Stimulated activated CD4-positive, alpha-beta T cell treated with anti-CD3 and anti-CD28 coated beads, Interleukin-2, amount 100 ng/mL, for 24 hours (primary cell): Measurements from ENCODE around the gene ACOT7.
"Not testable (repeated sequence)": the region's sequence is repeated elsewhere in the genome, so short reads cannot be mapped to it uniquely, and the experiment has no call there.

Experiments
- DNase-seq, 2 donors: peaks; one replicate each; pipeline ENCODE4 v3.0.0-alpha.2; 2020

ACOT7 gene

GRCh38 chr1:6395781-6396244, 2.2 kb upstream of the ACOT7 start:
- not testable (repeated sequence) for DNase-seq

GRCh38 chr1:6395130-6395529, 1.6 kb upstream of the ACOT7 start:
- not testable (repeated sequence) for DNase-seq

- DNase-seq, result no peak
Measured at GRCh38 chr1:6392809-6393399, 663 bp downstream of the ACOT7 start.

- no peak for DNase-seq
Measured at GRCh38 chr1:6391951-6392808, 1.4 kb downstream of the ACOT7 start.

- DNase-seq, result no peak
Measured at GRCh38 chr1:6389971-6390370, 3.6 kb downstream of the ACOT7 start.

GRCh38 chr1:6386371-6386949, 7.1 kb downstream of the ACOT7 start:
- no peak for DNase-seq

GRCh38 chr1:6385488-6386191, 7.9 kb downstream of the ACOT7 start:
- DNase-seq, result no peak

- no peak for DNase-seq
Measured at GRCh38 chr1:6384962-6385361, 8.6 kb downstream of the ACOT7 start.

GRCh38 chr1:6384135-6384534, 9.4 kb downstream of the ACOT7 start:
- no peak for DNase-seq

- no peak for DNase-seq
Measured at GRCh38 chr1:6380037-6380436, 13.5 kb downstream of the ACOT7 start.

- no peak for DNase-seq
Measured at GRCh38 chr1:6378096-6378746, 15.3 kb downstream of the ACOT7 start.

GRCh38 chr1:6373961-6374720, 19.4 kb downstream of the ACOT7 start:
- DNase-seq, result no peak

GRCh38 chr1:6372236-6372635, 21.3 kb downstream of the ACOT7 start:
- not testable (repeated sequence) for DNase-seq

GRCh38 chr1:6370006-6370405, 23.6 kb downstream of the ACOT7 start:
- DNase-seq, result no peak

- no peak for DNase-seq
Measured at GRCh38 chr1:6367381-6368012, 26.1 kb downstream of the ACOT7 start.

- DNase-seq, result peak; percentile 25 to 39
Measured at GRCh38 chr1:6365047-6365446, 28.5 kb downstream of the ACOT7 start.

GRCh38 chr1:6363085-6363884, 30.3 kb downstream of the ACOT7 start:
- peak in 1 of 2 donors; percentile 36 for DNase-seq

GRCh38 chr1:6361124-6361775, 32.3 kb downstream of the ACOT7 start:
- no peak for DNase-seq

- DNase-seq, result no peak
Measured at GRCh38 chr1:6360517-6361070, 33.0 kb downstream of the ACOT7 start.

- no peak for DNase-seq
Measured at GRCh38 chr1:6360117-6360496, 33.5 kb downstream of the ACOT7 start.
